Loucy (cell line): ENCODE measurements around the gene CXCL3.

Experiments
- EZH2phosphoT487 ChIP-seq: fragments of 200-600 bp; IDR thresholded peaks from 2 replicates; pipeline ENCODE4 v1.6.1; 2018; ENCODE audit warnings: antibody characterized with exemption, mild to moderate bottlenecking, moderate library complexity, borderline replicate concordance
- TF ChIP-seq, protein P1 (sequence below): fragments of 200-600 bp; sonication (generic); conservative IDR thresholded peaks from 2 replicates; pipeline ENCODE4 v1.5.1; 2014; ENCODE audit warnings: mild to moderate bottlenecking, antibody characterized with exemption, low read length

DNA sequence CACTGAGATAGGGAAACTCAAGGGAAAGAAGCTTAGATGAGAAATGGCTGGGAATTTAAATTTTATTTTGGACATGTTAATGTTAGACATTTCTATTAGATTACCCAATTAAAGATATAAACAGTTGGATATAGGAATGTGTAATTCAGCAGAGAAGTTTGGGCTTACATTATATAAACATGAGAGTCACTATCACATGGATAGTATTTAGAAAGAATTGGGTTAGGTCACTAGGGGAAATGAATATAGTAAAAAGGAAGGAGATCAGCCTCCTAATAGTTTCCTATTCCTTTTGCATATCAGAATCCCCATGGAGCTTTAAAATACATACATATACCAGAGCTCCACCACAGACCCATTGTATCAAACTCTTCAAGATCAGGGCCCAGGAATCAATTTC lies 20.4 kb downstream of the CXCL3 start:
- TF ChIP-seq, protein P1, sequence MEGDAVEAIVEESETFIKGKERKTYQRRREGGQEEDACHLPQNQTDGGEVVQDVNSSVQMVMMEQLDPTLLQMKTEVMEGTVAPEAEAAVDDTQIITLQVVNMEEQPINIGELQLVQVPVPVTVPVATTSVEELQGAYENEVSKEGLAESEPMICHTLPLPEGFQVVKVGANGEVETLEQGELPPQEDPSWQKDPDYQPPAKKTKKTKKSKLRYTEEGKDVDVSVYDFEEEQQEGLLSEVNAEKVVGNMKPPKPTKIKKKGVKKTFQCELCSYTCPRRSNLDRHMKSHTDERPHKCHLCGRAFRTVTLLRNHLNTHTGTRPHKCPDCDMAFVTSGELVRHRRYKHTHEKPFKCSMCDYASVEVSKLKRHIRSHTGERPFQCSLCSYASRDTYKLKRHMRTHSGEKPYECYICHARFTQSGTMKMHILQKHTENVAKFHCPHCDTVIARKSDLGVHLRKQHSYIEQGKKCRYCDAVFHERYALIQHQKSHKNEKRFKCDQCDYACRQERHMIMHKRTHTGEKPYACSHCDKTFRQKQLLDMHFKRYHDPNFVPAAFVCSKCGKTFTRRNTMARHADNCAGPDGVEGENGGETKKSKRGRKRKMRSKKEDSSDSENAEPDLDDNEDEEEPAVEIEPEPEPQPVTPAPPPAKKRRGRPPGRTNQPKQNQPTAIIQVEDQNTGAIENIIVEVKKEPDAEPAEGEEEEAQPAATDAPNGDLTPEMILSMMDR: no peak
- no peak for TF ChIP-seq EZH2phosphoT487
